WI38 (cell line): ENCODE measurements around the gene ENDOU.

Experiments
- H3K4me3 ChIP-seq: 2 replicates; pipeline ENCODE4 v1.5.1; 2011; ENCODE audit warnings: low read depth, mild to moderate bottlenecking, control low read depth, low read length
- CTCF ChIP-seq: IDR thresholded peaks from 2 replicates; pipeline ENCODE4 v1.5.1; 2012; ENCODE audit warnings: low read depth, mild to moderate bottlenecking, control low read depth, low read length

Gene ENDOU

GRCh38 chr12:47717443-47718193 lies 7.7 kb downstream of the ENDOU start:
- H3K4me3 ChIP-seq: no peak overlapping the region
- TF ChIP-seq CTCF: peak; percentile 92

GRCh38 chr12:47717046-47717442 lies 8.2 kb downstream of the ENDOU start:
- TF ChIP-seq CTCF: no peak
- no peak overlapping the region for H3K4me3 ChIP-seq

DNA sequence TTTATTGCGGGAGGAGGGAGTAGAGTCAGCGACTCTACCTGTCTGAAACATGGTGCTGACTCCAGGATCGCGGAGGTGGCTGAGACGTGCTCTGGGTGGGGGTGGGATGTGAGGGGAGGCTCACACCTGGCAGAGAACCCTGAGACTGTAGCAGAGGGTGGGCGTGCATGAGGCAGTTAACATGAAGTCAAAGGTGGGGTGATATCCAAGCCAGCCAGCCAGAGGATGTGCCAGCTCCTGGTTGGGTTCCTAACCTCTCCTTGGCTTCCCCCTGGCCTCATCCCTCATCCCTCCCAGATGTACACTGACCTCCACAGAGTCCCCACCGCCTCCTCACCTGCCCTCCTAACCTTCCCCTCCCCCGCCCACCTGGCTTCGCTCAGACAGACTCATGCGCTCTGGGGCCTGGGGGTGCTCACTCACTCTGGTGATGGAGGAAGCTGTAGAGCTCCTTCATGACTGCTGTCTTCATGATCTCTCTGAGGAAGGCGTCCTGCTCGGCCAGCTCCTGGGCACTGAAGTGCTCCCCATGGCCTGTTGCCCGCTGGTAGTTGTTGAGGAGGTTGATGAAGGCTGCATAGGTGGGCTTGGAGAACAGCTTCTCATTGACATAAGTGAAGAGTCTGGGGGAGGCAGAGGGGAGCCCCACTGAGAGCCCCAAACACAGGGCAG lies 9.3 kb downstream of the ENDOU start:
- TF ChIP-seq CTCF: no peak
- H3K4me3 ChIP-seq: no peak overlapping the region

DNA sequence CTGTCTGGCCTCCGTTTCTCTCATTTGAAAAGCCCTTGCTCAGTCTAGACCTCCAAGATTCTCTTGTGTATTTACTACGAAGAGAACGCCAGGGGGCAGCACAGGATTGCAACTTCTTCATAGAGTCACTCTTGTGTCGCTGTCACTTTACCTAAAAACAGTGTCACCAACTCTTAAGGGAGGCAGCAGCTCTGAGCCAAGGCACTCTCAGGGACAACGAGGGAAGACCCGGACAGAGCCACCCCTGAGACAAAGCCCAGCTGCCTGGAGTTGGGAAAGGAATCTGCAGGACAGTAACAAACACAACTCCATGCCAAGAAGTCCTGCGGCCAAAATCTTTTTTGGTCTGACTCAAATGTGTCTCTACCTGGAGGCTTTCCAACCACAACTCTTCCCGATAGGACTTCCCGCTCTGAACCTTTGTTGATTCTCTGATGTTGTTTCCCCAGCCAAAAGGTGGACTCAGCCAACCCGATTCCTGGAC lies 9.9 kb downstream of the ENDOU start:
- peak; percentile 65; the same call in 1 of the 2 replicates for TF ChIP-seq CTCF
- no peak overlapping the region for H3K4me3 ChIP-seq

DNA sequence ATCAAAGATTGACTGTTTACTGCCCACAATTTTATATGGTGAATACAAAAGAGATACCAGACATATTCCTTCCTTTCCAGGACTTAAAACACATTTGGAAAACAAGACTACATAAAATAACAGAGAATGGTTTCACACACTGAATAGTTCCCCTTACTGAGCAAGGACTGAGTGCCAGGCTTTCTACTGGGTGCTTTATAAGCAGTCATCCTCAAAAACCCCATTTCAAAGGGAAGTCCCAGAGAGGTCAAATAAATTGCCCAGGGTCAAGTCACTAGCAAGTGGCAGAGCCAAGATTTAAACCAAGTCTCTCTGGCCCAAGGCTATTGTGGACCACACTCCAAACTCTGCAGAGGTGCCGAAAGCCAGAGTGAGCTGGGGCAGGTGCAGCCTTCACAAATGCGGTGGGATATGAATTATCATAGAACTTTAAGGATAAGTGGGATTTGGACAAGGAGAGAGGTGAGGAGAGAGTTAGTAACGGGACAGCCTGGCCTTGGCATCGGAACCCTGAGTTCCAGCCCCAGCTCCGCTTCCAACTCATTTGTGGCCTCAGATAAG lies 10.4 kb downstream of the ENDOU start:
- TF ChIP-seq CTCF: no peak
- H3K4me3 ChIP-seq: no peak overlapping the region

DNA sequence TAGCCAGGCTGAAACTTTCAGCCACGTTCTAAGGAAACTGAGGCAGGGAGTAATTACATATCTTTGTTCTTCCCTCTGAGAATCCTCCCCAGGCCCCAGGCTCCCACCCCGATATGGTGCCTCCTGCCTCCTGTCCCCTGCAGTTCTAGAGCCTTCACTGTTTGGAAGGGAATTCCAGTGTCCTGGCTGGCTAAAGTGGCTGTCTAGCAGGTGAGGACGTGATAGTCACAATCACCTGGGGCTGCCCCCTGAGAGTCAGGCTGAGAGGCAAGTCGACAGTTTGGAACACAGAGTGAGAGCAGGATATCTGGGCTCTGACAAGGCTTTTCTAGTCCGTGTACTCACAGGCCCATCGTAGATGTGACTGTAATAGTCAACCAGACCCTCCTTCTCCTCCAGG lies 13.1 kb downstream of the ENDOU start:
- no peak for TF ChIP-seq CTCF
- H3K4me3 ChIP-seq: no peak overlapping the region

DNA sequence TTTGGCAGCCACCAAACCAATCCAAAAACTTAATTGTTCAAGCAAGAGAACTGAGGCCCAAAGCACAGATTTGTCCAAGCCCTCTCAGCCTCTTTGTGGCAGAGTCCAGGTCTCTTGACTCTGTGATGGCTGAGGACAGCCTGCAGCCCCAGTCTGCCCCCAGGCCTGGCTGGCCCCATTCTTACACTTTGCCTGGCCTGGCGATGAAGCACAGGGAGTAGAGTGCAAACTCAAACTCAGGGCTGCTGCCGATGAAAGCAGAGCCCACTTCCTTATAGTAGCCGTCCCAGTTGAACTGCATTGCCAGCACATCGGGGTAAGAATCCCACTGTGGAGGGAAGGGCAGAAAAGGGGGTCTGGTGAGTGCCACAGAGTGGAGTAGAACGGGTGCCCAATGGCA lies 13.8 kb downstream of the ENDOU start:
- H3K4me3 ChIP-seq: no peak overlapping the region
- no peak for TF ChIP-seq CTCF
